H1 (cell line): ENCODE results near the gene FLNA. TPM values are rescaled to one million over a fixed set of nuclear protein-coding genes. Genes with fewer than 3 reads are reported as not detected.

ENCODE experiments used
- BRCA1 ChIP-seq: IDR thresholded peaks from 2 replicates; pipeline ENCODE4 v1.6.1; 2012; ENCODE audit warnings: low read depth, low read length, improper control_type of control experiment
- CHD1 ChIP-seq: IDR thresholded peaks from 2 replicates; pipeline ENCODE4 v1.6.1; 2012; ENCODE audit warnings: low read depth, low read length, improper control_type of control experiment
- FOSL1 ChIP-seq: IDR thresholded peaks from 2 replicates; pipeline ENCODE4 v1.6.1; 2011; ENCODE audit warnings: mild to moderate bottlenecking, low read depth, low read length, moderate library complexity; ENCODE audit not compliant: insufficient read depth
- SAP30 ChIP-seq: fragments of 300-600 bp; sonication (generic); IDR thresholded peaks from 2 replicates; pipeline ENCODE4 v1.7.1; 2012; ENCODE audit warnings: low read length, moderate library complexity, mild to moderate bottlenecking, inconsistent platforms; ENCODE audit not compliant: insufficient read depth, insufficient replicate concordance
- polyA plus RNA-seq, 7 experiments: library from polyadenylated mRNA; depleted of rRNA in 3 of 7; stranded (reverse) in 5 of 7; unstranded in 2 of 7; fragments of >200 nt in 5 of 7; fragments of 200-250 nt in 2 of 7; gene quantifications; 1 replicate in 5 of 7; 2 replicates in 1 of 7; 4 replicates in 1 of 7; pipeline versions ENCODE4 v1.2.1 to v1.2.3, GENCODE V29; 2011 to 2013; ENCODE audit warnings: missing spikeins in 2 of 7, mixed read lengths in 2 of 7
- total RNA-seq: library from RNA; stranded (reverse); fragmentation: NEBNext Ultra II Directional; extraction: Animal tissue kit (Norgen Biotek cat#: 25700); gene quantifications from 2 replicates; pipeline ENCODE4 v1.2.1, GENCODE V29; 2021

FLNA gene
- total and polyA plus RNA-seq, 2 of the 8 experiments (the other 6 are each of a cell fraction or from before 2014, with no cell fraction given), result 315 to 925 TPM

DNA sequence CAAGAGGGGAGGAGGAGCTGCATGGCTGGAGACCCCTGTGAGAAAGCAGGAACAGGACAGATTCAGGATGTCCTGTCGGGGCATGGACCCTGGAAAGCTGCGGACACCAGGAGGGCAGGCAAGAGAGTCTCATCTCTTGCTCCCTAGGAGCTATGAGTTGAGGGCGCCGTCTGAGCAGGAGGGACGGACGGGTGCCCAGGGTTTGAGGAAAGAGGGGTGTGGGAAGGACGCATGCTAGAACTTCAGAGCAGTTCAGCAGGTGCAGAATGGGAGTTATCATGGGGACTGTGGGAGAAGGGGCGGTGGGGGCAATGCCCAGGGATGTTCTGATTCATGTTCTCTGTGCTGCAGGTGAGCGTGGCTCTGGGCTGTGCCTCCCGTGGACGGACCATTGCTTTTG is 54.0 kb downstream of the FLNA start (continued):
- TF ChIP-seq SAP30 (no peak), FOSL1 (no peak), CHD1 (no peak), BRCA1 (no peak)
